ENCODE results near the gene GRB2.

GRCh38 chr17:75271955-75272847, 133.3 kb downstream of the GRB2 start:
- TF ChIP-seq, protein P1, sequence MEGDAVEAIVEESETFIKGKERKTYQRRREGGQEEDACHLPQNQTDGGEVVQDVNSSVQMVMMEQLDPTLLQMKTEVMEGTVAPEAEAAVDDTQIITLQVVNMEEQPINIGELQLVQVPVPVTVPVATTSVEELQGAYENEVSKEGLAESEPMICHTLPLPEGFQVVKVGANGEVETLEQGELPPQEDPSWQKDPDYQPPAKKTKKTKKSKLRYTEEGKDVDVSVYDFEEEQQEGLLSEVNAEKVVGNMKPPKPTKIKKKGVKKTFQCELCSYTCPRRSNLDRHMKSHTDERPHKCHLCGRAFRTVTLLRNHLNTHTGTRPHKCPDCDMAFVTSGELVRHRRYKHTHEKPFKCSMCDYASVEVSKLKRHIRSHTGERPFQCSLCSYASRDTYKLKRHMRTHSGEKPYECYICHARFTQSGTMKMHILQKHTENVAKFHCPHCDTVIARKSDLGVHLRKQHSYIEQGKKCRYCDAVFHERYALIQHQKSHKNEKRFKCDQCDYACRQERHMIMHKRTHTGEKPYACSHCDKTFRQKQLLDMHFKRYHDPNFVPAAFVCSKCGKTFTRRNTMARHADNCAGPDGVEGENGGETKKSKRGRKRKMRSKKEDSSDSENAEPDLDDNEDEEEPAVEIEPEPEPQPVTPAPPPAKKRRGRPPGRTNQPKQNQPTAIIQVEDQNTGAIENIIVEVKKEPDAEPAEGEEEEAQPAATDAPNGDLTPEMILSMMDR (IDR thresholded peaks at IDR 0.05): no peak
- TF ChIP-seq POLR2A (IDR thresholded peaks at IDR 0.05): no peak
